HCT116 (cell line): Measurements from ENCODE around the gene STK38L.

Source experiments
- CBX3 ChIP-seq: IDR thresholded peaks from 2 replicates; pipeline ENCODE4 v1.6.1; 2012; ENCODE audit warnings: low read depth
- EZH2 ChIP-seq: fragments of 200-600 bp; sonication (generic); IDR thresholded peaks from 2 replicates; pipeline ENCODE4 v1.6.1; 2017; ENCODE audit warnings: antibody characterized with exemption, mixed run types
- EZH2phosphoT487 ChIP-seq: fragments of 200-600 bp; IDR thresholded peaks from 2 replicates; pipeline ENCODE4 v1.6.1; 2018; ENCODE audit warnings: antibody characterized with exemption, borderline replicate concordance
- POLR2A ChIP-seq: IDR thresholded peaks from 2 replicates; pipeline ENCODE4 v1.7.0; 2011; ENCODE audit warnings: borderline replicate concordance; ENCODE audit not compliant: insufficient read depth, insufficient read length; ENCODE audit errors: extremely low read depth
- POLR2AphosphoS5 ChIP-seq: IDR thresholded peaks from 2 replicates; pipeline ENCODE4 v1.6.1; 2011; ENCODE audit warnings: mild to moderate bottlenecking, low read depth, low read length, moderate library complexity
- REST ChIP-seq: IDR thresholded peaks from 2 replicates; pipeline ENCODE4 v1.6.1; 2012; ENCODE audit warnings: low read depth
- SIN3A ChIP-seq: IDR thresholded peaks from 2 replicates; pipeline ENCODE4 v1.6.1; 2012; ENCODE audit warnings: low read depth
- SP1 ChIP-seq: IDR thresholded peaks from 2 replicates; pipeline ENCODE4 v1.6.1; 2012; ENCODE audit warnings: low read depth
- TCF7L2 ChIP-seq: IDR thresholded peaks from 2 replicates; pipeline ENCODE4 v1.7.0; 2011; ENCODE audit warnings: borderline replicate concordance, inconsistent platforms; ENCODE audit not compliant: insufficient read depth, insufficient read length; ENCODE audit errors: extremely low read depth
- YY1 ChIP-seq: IDR thresholded peaks from 2 replicates; pipeline ENCODE4 v1.6.1; 2011; ENCODE audit warnings: low read length, low read depth, moderate library complexity, mild to moderate bottlenecking; ENCODE audit not compliant: insufficient replicate concordance; ENCODE audit errors: extremely low read depth
- TF ChIP-seq, protein P1 (sequence below), 3 experiments: fragments of 200-600 bp in 1 of 3; sonication (generic) in 1 of 3; IDR thresholded peaks in 2 of 3; conservative IDR thresholded peaks in 1 of 3; 2 replicates each; pipeline ENCODE4 v1.5.1; 2012 to 2017; ENCODE audit warnings: low read depth in 2 of 3, low read length in 2 of 3, antibody characterized with exemption in 1 of 3, borderline replicate concordance in 1 of 3, control low read depth in 1 of 3, mild to moderate bottlenecking in 1 of 3, mixed read lengths in 1 of 3, mixed run types in 1 of 3, moderate library complexity in 1 of 3; ENCODE audit not compliant: insufficient read depth in 1 of 3
- TF ChIP-seq, protein P2 (sequence below): IDR thresholded peaks from 2 replicates; pipeline ENCODE4 v1.6.1; 2011; ENCODE audit warnings: mild to moderate bottlenecking, low read length, moderate library complexity; ENCODE audit not compliant: insufficient replicate concordance; ENCODE audit errors: extremely low read depth
- TF ChIP-seq, protein P3 (sequence below): IDR thresholded peaks from 2 replicates; pipeline ENCODE4 v1.6.1; 2012

DNA sequence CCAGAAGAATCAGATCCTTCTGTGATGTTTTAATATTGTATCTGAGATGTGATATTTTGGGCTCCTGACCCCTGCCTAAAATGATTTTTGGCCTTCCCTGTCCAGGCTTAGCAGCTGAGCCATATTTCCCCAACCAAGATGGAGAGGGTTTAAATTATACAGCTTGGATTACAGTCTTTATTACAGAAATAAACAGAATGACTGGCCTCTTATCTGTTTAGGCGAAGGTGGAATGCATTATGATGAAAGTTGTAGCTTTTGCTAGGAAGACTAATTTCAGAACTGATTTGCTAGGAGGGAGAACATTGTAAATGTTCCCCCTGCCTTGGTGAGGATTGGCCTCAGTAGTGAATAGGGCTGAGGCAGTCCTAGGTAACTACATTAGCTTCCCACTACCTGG, 111.9 kb downstream of the STK38L start:
- no peak for TF ChIP-seq REST
- TF ChIP-seq EZH2: no peak
- no peak for TF ChIP-seq CBX3
- no peak for TF ChIP-seq POLR2A
- TF ChIP-seq, protein P1, sequence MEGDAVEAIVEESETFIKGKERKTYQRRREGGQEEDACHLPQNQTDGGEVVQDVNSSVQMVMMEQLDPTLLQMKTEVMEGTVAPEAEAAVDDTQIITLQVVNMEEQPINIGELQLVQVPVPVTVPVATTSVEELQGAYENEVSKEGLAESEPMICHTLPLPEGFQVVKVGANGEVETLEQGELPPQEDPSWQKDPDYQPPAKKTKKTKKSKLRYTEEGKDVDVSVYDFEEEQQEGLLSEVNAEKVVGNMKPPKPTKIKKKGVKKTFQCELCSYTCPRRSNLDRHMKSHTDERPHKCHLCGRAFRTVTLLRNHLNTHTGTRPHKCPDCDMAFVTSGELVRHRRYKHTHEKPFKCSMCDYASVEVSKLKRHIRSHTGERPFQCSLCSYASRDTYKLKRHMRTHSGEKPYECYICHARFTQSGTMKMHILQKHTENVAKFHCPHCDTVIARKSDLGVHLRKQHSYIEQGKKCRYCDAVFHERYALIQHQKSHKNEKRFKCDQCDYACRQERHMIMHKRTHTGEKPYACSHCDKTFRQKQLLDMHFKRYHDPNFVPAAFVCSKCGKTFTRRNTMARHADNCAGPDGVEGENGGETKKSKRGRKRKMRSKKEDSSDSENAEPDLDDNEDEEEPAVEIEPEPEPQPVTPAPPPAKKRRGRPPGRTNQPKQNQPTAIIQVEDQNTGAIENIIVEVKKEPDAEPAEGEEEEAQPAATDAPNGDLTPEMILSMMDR (IDR thresholded peaks at IDR 0.05 in 2 of 3, conservative IDR thresholded peaks at IDR 0.05 in 1 of 3; ENCODE audit: borderline replicate concordance in 1 of 3, insufficient read depth in 1 of 3, low read depth in 2 of 3, low read length in 2 of 3): no peak
- no peak for TF ChIP-seq TCF7L2
- TF ChIP-seq, protein P2, sequence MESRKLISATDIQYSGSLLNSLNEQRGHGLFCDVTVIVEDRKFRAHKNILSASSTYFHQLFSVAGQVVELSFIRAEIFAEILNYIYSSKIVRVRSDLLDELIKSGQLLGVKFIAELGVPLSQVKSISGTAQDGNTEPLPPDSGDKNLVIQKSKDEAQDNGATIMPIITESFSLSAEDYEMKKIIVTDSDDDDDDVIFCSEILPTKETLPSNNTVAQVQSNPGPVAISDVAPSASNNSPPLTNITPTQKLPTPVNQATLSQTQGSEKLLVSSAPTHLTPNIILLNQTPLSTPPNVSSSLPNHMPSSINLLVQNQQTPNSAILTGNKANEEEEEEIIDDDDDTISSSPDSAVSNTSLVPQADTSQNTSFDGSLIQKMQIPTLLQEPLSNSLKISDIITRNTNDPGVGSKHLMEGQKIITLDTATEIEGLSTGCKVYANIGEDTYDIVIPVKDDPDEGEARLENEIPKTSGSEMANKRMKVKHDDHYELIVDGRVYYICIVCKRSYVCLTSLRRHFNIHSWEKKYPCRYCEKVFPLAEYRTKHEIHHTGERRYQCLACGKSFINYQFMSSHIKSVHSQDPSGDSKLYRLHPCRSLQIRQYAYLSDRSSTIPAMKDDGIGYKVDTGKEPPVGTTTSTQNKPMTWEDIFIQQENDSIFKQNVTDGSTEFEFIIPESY: no peak
- TF ChIP-seq, protein P3, sequence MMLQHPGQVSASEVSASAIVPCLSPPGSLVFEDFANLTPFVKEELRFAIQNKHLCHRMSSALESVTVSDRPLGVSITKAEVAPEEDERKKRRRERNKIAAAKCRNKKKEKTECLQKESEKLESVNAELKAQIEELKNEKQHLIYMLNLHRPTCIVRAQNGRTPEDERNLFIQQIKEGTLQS: no peak
- no peak for TF ChIP-seq SIN3A
- no peak for TF ChIP-seq YY1
- no peak for TF ChIP-seq EZH2phosphoT487
- TF ChIP-seq SP1: no peak
- TF ChIP-seq POLR2AphosphoS5: no peak
